PC-3 (cell line): ENCODE measurements around the gene TPTE2. TPM values are rescaled to one million over a fixed set of nuclear protein-coding genes. Genes with fewer than 3 reads are reported as not detected.

Source experiments
- ATAC-seq: fragments of 200-7000 bp; cut with Tn5 transposase; 2 replicates; pipeline ENCODE4 v1.9.1; 2020; ENCODE audit warnings: mild to moderate bottlenecking, moderate library complexity
- BruUV-seq: library from RNA; stranded (reverse); fragments of 400-500 nt; replicated peaks from 2 replicates; lab custom pipeline; 2021; lab: Mats Ljungman, UMichigan
- CTCF ChIA-PET: fragments of 300-600 bp; sonication (Branson Sonifier 250); formaldehyde crosslinking; loops from one replicate; lab custom pipeline; 2022; ENCODE audit warnings: antibody characterized with exemption; lab: Charles Lee
- POLR2A ChIA-PET: fragments of 300-600 bp; sonication (Branson Sonifier 250); formaldehyde crosslinking; loops from one replicate; lab custom pipeline; 2022; ENCODE audit warnings: antibody characterized with exemption; ENCODE audit not compliant: unreplicated experiment; lab: Charles Lee
- DNase-seq: peaks from one replicate; pipeline ENCODE4 v3.0.0-alpha.2; 2015
- H2AFZ ChIP-seq: fragments of 300-600 bp; sonication (generic); 2 replicates; pipeline ENCODE4 v1.6.0; 2016; ENCODE audit warnings: antibody characterized with exemption, low read length
- H3F3A ChIP-seq: fragments of 300-600 bp; sonication (generic); one replicate; pipeline ENCODE4 v1.6.0; 2017; ENCODE audit warnings: antibody characterized with exemption, low read length, control low read depth, mild to moderate bottlenecking; ENCODE audit not compliant: unreplicated experiment
- H3K27ac ChIP-seq: fragments of 300-600 bp; sonication (generic); 2 replicates; pipeline ENCODE4 v1.5.1; 2016; ENCODE audit warnings: mild to moderate bottlenecking, low read length
- H3K27me3 ChIP-seq: fragments of 300-600 bp; sonication (generic); 2 replicates; pipeline ENCODE4 v1.6.1; 2016; ENCODE audit warnings: low read length, mixed read lengths
- H3K36me3 ChIP-seq: fragments of 300-600 bp; sonication (generic); 2 replicates; pipeline ENCODE4 v1.6.1; 2016; ENCODE audit warnings: low read depth, mixed run types, low read length, mixed read lengths
- H3K4me1 ChIP-seq: fragments of 300-600 bp; sonication (generic); 2 replicates; pipeline ENCODE4 v1.5.1; 2016; ENCODE audit warnings: low read length; ENCODE audit not compliant: insufficient read depth
- H3K4me2 ChIP-seq: fragments of 300-600 bp; sonication (generic); 2 replicates; pipeline ENCODE4 v1.6.0; 2016; ENCODE audit warnings: low read length
- H3K4me3 ChIP-seq: fragments of 300-600 bp; sonication (generic); 2 replicates; pipeline ENCODE4 v1.5.1; 2016; ENCODE audit warnings: mild to moderate bottlenecking, low read length, mixed read lengths
- H3K79me2 ChIP-seq: fragments of 300-600 bp; sonication (generic); 2 replicates; pipeline ENCODE4 v1.6.1; 2017; ENCODE audit warnings: low read length, mixed read lengths
- H3K9ac ChIP-seq: fragments of 300-600 bp; sonication (generic); 2 replicates; pipeline ENCODE4 v1.6.0; 2016; ENCODE audit warnings: mild to moderate bottlenecking, low read length
- H3K9me2 ChIP-seq: fragments of 300-600 bp; sonication (generic); replicated peaks from 2 replicates; pipeline ENCODE4 v1.6.1; 2016; ENCODE audit warnings: mixed run types, low read length, mixed read lengths
- H3K9me3 ChIP-seq: fragments of 300-600 bp; sonication (generic); 2 replicates; pipeline ENCODE4 v1.6.1; 2016; ENCODE audit warnings: low read length, mixed read lengths
- H4K20me1 ChIP-seq: fragments of 300-600 bp; sonication (generic); 2 replicates; pipeline ENCODE4 v1.6.1; 2016; ENCODE audit warnings: low read length, mixed read lengths
- CTCF ChIP-seq: fragments of 300-600 bp; sonication (generic); conservative IDR thresholded peaks from 2 replicates; pipeline ENCODE4 v1.5.1; 2017; ENCODE audit warnings: antibody characterized with exemption, low read depth, mild to moderate bottlenecking, low read length
- intact Hi-C: fragments of 100-400 bp; cut with micrococcal nuclease; formaldehyde crosslinking; loops from 2 replicates; pipeline ENCODE4 v1.9.0; 2023
- total RNA-seq: library from RNA; depleted of rRNA; stranded (reverse); fragments of >200 nt; gene quantifications from 2 replicates; pipeline ENCODE4 v1.2.3, GENCODE V29; 2014; rRNA removed

TPTE2 gene
- total RNA-seq, 1 experiment from 2014 or later: not detected

GRCh38 chr13:19382111-19382510 is 179.2 kb downstream of the TPTE2 start:
- Histone ChIP-seq H3K36me3 (no peaks in the 10 kb centered on the region), H3K9me2 (no peaks in the 10 kb centered on the region), H3K9ac (no peak overlapping the region), H3K4me1 (no peaks in the 10 kb centered on the region), H3K9me3 (no peaks in the 10 kb centered on the region), H4K20me1 (no peaks in the 10 kb centered on the region), H3F3A (no peaks in the 10 kb centered on the region), H3K4me2 (no peak overlapping the region), H2AFZ (no peak overlapping the region), H3K79me2 (no peaks in the 10 kb centered on the region), H3K27ac (no peak overlapping the region), H3K27me3 (peaks cover 35% of the 10 kb centered on the region), H3K4me3 (no peak overlapping the region)
- ChIA-PET POLR2A (no interaction called here), CTCF (no interaction called here)
- TF ChIP-seq CTCF: no peak
- ATAC-seq (no peak), DNase-seq (no peak)
- no TSS peak for BruUV-seq
- intact Hi-C loops: no loop called here

Other genes starting within 250 kb of the TPTE2 start
- 13.3 and 16.1 TPM in 2 replicates for gene MPHOSPH8, start 72.1 kb upstream of the TPTE2 start, total RNA-seq
- gene PSPC1, start 221.4 kb upstream of the TPTE2 start, total RNA-seq: 118 and 121 TPM in 2 replicates